Panc1 (cell line): Measurements from ENCODE around the gene PISD.

Experiments
- POLR2AphosphoS5 ChIP-seq: IDR thresholded peaks from 2 replicates; pipeline ENCODE4 v1.6.1; 2012; ENCODE audit warnings: mild to moderate bottlenecking, low read depth, low read length, moderate library complexity
- SIN3A ChIP-seq: IDR thresholded peaks from 2 replicates; pipeline ENCODE4 v1.6.1; 2012; ENCODE audit warnings: low read depth, mild to moderate bottlenecking, low read length, moderate library complexity, borderline replicate concordance; ENCODE audit not compliant: insufficient read depth
- TCF7L2 ChIP-seq: IDR thresholded peaks from 2 replicates; pipeline ENCODE4 v1.6.1; 2011; ENCODE audit warnings: mild to moderate bottlenecking, low read depth, low read length, inconsistent platforms
- TF ChIP-seq, protein P1 (sequence below): fragments of 450-650 bp; IDR thresholded peaks from 2 replicates; pipeline ENCODE4 v1.5.1; 2017; ENCODE audit warnings: mild to moderate bottlenecking
- TF ChIP-seq, protein P2 (sequence below), 2 experiments: IDR thresholded peaks; 2 replicates each; pipeline ENCODE4 v1.6.1; 2011 to 2012; ENCODE audit warnings: low read depth in 2 of 2, control low read depth in 1 of 2, low read length in 1 of 2, mild to moderate bottlenecking in 1 of 2, moderate library complexity in 1 of 2; ENCODE audit not compliant: insufficient read depth in 1 of 2

DNA sequence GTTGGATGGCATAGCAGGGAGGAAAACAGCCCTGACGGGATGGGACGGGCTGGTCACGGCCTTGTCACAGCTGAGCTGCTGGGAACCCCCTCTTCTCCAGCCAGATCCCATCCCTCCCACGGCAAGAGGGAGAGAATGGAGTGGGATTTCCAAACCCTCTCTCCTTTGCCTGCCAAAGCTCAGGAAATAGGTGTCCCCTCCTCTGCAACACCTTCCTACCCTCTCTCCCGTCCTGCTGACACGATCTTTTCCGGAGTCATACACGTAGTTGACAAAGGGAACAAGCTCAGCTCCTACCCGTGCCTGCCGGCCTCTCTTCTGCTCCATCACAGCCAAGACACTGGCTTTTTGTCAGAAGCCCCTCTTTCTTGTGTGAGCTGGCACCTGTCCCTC, 48.1 kb downstream of the PISD start:
- no peak for TF ChIP-seq POLR2AphosphoS5
- TF ChIP-seq, protein P1, sequence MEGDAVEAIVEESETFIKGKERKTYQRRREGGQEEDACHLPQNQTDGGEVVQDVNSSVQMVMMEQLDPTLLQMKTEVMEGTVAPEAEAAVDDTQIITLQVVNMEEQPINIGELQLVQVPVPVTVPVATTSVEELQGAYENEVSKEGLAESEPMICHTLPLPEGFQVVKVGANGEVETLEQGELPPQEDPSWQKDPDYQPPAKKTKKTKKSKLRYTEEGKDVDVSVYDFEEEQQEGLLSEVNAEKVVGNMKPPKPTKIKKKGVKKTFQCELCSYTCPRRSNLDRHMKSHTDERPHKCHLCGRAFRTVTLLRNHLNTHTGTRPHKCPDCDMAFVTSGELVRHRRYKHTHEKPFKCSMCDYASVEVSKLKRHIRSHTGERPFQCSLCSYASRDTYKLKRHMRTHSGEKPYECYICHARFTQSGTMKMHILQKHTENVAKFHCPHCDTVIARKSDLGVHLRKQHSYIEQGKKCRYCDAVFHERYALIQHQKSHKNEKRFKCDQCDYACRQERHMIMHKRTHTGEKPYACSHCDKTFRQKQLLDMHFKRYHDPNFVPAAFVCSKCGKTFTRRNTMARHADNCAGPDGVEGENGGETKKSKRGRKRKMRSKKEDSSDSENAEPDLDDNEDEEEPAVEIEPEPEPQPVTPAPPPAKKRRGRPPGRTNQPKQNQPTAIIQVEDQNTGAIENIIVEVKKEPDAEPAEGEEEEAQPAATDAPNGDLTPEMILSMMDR, result no peak
- no peak for TF ChIP-seq TCF7L2
- TF ChIP-seq, protein P2, sequence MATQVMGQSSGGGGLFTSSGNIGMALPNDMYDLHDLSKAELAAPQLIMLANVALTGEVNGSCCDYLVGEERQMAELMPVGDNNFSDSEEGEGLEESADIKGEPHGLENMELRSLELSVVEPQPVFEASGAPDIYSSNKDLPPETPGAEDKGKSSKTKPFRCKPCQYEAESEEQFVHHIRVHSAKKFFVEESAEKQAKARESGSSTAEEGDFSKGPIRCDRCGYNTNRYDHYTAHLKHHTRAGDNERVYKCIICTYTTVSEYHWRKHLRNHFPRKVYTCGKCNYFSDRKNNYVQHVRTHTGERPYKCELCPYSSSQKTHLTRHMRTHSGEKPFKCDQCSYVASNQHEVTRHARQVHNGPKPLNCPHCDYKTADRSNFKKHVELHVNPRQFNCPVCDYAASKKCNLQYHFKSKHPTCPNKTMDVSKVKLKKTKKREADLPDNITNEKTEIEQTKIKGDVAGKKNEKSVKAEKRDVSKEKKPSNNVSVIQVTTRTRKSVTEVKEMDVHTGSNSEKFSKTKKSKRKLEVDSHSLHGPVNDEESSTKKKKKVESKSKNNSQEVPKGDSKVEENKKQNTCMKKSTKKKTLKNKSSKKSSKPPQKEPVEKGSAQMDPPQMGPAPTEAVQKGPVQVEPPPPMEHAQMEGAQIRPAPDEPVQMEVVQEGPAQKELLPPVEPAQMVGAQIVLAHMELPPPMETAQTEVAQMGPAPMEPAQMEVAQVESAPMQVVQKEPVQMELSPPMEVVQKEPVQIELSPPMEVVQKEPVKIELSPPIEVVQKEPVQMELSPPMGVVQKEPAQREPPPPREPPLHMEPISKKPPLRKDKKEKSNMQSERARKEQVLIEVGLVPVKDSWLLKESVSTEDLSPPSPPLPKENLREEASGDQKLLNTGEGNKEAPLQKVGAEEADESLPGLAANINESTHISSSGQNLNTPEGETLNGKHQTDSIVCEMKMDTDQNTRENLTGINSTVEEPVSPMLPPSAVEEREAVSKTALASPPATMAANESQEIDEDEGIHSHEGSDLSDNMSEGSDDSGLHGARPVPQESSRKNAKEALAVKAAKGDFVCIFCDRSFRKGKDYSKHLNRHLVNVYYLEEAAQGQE (IDR thresholded peaks at IDR 0.05; ENCODE audit: insufficient read depth in 1 of 2, low read depth in 2 of 2, low read length in 1 of 2), result no peak
- TF ChIP-seq SIN3A, result no peak
